ENCODE results near the gene TULP3.

TULP3 gene

DNA sequence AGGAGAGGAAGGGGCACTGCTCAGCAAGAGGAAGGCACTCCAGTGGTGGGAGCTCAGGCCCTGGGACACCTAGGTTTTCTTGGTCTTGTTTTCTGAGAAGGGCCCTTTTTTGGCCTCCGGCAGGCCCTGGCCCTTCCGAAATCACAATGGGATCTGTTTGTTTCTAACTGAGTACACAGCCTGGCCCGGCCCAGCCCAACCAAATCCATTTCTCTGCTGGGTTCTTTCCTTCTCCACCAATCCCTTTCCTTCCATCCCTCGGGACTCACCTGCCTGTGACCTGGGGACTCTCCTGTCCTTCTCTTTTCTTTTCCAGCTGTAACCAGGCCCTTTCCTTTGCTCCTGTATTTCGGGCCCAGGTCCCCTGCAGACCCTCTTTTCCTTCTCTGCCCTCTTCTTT is 87.1 kb downstream of the TULP3 start:
- no peak for DNase-seq

DNA sequence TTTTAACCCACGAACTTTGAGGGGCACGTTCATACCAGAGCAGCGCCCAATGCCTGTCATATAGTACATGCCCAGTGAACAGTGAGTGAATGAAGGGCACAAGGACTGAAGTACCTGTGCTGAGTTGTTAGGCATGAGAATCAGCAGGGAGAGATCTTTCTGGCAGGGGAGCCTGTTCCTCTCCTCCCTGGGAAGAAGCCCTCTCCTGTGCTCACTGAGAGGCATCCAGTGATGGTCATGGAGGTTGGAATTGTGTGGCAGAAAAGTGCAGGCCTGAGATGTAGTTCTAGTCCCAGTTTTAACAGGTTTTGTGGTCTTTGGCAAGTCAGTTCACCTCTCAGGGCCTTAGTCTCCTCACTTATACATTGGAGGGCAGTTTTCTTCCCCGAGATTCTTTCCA is 89.1 kb downstream of the TULP3 start:
- no peak for DNase-seq

DNA sequence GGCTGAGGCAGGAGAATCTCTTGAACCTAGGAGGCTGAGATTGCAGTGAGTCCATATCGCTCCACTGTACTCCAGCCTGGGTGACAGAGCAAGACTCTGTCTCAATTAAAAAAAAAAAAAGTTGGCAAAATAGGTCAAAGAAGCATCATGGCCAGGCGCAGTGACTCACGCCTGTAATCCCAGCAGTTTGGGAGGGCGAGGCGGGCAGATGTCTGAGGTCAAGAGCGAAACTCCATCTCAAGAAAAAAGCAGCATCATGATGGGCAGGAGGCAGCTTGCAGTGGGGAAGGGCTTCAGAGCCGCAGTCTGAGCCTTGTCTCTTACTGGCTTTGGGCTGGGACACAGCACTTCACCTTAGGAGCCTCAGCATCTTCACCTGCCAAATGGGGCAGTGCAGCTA is 89.9 kb downstream of the TULP3 start:
- no peak for DNase-seq

DNA sequence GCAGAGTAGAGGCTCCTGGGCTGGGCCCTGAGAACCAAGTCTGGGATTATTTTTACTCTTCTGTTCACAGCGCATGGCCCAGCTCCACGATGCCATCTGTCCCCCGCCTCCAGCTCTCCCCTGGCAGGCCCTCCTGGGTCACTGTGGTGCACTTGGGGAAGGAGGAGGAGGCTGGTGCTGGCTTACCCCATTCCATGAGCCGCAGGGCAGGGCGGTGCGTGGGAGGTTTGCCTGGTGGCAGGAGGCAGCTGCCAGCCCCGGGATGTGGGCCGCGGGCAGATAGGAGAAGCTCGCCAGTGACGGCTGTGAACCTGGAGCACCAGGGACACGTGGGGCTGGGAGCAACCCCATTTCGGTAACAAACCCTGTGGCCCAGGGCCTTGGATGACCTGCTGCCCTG is 91.7 kb downstream of the TULP3 start:
- no peak for DNase-seq

DNA sequence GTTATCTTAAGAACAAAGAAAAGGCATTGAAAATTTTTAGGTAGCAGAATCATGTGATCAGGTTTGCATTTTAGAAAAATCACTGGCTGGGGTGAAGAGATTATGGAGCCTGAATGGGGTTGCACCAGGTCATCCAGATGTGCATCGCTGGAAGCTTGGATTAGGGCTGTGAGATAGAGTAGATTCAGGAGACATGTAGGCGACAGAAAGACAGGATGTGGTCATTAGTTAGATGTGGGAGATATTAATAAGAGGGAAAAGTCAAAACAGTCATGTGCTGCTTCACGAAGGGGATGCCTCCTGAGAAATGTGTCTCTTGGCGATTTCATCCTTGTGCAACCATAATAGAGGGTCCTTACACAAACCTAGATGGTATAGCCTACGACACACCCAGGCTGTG is 93.6 kb downstream of the TULP3 start:
- no peak for DNase-seq

DNA sequence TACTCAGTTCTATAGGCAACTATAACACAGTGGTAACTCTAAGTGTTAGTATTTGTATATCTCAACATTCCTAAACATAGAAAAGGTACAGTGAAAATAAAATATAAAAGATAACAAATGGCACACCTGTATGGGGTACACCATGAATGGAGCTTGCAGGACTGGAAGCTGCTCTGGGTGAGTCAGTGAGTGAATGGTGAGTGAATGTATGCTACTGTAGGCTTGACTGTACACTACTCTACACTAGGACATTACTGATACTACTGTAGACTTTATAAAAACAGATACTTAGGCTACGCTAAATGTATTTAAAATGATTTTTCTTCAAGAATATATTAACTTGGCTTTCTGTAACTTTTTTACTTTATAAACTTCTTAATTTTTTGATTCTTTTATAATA is 94.0 kb downstream of the TULP3 start:
- DNase-seq, result no peak

DNA sequence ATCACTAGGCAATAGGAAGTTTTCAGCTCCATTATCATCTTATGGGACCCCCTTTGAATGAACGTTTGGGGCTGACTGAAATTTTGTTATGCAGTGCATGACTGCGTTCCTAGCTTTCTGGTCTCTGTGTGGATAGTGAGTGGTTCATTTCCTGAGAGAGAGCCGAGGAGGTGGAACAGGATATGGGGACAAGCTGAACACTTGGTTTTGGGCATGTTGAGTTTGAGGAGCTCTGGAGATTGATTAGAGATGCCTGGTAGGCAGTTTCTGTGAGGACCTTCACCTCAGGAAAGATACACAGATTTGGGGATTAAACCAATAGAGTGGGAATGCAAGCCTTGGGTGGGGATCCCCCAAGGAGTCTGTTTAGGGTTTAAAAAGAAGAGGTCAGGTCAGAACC is 96.2 kb downstream of the TULP3 start:
- no peak for DNase-seq

DNA sequence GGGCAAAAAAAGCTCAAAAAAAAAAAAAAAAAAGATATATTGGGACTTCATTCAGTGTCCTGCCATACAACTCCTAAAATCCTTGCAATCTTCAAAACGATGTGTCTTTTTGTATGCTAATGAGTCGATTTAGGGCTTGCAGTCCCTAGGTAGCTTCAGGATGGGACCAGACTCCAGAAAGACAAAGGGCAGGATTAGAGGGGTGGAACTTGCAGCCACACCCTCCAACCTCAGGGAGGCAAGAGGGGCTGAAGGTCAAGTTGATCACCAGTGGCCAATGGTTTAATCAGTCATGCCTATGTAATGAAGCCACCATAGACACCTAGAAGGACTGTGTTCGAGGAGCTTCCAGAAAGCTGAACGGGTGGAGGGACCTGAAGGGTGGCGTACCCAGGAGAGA is 97.8 kb downstream of the TULP3 start:
- no peak for DNase-seq

All from DMS53 (cell line).